NCI-H526 (cell line): Measurements from ENCODE around the gene SLC10A3.
A peak's percentile ranks its signal among the peaks of the same experiment; 100 is the strongest.

ENCODE experiments used
- DNase-seq, 2 experiments: peaks; one replicate each; lab custom pipeline; 2025; lab: John Stamatoyannopoulos, UW

The SLC10A3 gene

DNA sequence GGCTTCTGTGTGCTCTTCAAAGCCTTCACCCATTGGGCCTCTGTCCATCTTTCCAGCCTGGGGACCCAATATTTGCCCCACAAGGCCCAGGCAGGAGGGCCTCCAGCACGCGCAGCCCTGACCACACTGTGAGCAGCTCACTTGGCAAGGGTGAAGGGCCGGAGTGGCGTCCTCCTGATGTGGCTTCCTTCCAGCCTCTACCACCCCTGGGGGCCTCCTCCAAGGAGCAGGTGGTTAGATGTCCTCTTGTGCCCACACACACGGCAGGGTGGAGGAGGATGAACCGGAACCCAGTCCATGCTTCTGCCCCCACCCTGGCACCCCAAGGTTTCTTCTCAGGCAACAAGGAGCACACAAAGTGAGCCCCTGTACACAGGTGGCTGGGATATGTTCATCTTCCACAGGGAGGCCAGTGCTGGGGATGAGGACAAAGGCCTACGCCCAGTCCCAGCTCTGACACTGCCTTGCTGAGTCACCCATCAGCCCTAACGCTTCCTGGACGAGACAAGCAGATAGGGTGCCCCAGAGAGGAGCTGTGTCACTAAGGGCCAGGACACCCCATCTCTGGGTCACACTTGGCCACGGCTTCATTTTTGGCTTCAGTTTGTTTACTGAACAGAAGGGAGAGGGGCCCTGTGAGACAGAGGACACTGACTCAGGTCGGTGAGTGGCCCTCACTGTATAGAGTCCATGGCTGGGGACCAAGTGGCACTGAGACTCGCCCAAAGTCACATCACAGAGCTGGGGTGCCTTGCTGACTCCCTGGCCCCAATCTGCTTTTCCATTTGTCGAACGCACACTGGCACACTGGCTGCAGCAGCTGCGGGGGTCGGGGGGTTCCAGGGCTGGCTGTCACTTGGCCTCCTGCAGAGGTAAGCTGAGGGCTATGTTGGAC, 5.9 kb downstream of the SLC10A3 start:
- DNase-seq: no peak

DNA sequence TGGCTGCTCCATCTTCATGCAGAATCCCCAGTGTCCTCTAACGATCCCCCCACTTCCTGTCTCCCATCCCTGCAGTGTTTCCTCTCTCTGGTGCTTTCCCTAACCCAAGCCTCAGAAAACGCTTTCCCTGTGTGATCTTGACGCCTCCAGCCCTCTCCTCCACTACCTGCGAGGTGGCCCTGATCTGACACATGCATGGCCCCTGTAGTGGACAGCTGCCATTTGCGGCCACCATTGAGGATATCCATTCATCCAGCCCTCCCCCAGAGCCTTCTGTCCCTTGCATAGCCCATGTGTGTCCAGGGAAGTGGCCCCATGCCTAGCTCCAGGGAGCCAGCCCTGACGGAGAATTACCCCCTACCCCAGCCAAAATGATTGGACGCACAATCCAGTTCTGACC, 7.1 kb downstream of the SLC10A3 start:
- DNase-seq: no peak

DNA sequence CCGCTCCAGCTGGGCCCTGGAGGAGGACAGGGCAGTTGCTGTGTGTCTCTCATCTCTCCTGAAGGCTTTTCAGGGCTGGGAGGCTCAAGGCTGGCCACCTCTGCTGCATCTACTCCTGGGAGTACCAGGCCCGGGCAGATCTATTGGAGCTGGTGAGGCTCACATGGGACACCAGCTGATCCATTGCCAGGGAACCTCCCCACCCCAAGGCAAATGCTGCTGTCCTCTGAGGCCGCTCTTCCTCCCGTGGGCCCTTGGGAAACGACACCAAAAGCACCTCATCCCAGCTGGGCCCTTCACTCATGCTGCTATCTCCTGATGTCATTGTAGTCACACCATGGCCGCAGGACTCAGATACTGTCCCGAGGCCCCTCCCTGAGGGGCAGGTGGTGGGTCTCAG, 7.6 kb downstream of the SLC10A3 start:
- no peak for DNase-seq

DNA sequence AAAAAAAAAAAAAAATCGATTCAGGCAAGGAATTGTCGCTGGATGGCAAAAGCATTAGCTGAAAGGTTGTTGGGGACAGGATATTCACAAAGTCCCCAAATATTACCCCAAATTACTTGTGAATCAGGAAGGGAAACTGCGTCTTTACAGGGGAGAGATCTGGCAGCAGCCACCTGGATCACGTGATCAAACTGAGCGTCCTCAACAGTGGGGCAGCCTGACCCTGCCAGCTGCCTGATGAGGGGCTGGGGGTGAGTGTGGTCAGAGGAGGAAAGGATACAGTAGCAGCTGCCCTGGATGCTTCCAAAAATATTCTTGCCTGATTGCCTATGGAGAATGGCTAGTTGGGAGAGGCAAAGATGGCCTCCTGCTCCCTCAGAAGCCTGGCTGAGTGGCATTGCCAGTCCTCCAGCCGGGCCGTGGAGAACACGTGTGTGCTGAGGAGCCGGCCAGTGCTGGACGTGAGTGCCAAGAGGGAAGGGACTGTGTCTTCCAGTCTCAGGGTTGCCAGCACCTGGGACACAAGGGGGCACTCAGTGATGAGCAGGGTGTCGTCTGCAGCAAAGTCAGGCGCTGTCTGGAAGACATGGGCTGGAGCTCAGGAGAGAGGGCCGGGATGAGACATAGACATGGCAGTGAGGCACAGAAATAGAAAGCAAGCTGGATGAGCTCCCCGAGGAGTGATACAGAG, 8.4 kb downstream of the SLC10A3 start:
- no peak for DNase-seq

DNA sequence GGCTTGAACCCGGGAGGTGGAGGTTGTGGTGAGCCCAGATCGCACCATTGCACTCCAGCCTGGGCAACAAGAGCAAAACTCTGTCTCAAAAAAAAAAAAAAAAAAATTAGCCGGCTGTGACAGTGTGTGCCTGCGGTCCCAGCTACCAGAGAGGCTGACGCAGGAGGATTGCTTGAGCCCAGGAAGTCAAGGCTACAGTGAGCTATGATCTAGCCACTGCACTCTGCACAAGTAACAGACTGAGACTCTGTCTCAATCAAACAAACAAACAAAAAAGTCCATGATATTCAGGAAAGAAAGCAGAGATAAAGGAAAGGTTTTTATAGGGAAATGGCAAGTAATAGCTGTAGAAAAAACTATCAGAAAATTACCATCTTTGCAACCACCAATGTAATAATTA, 9.2 kb downstream of the SLC10A3 start:
- no peak for DNase-seq

DNA sequence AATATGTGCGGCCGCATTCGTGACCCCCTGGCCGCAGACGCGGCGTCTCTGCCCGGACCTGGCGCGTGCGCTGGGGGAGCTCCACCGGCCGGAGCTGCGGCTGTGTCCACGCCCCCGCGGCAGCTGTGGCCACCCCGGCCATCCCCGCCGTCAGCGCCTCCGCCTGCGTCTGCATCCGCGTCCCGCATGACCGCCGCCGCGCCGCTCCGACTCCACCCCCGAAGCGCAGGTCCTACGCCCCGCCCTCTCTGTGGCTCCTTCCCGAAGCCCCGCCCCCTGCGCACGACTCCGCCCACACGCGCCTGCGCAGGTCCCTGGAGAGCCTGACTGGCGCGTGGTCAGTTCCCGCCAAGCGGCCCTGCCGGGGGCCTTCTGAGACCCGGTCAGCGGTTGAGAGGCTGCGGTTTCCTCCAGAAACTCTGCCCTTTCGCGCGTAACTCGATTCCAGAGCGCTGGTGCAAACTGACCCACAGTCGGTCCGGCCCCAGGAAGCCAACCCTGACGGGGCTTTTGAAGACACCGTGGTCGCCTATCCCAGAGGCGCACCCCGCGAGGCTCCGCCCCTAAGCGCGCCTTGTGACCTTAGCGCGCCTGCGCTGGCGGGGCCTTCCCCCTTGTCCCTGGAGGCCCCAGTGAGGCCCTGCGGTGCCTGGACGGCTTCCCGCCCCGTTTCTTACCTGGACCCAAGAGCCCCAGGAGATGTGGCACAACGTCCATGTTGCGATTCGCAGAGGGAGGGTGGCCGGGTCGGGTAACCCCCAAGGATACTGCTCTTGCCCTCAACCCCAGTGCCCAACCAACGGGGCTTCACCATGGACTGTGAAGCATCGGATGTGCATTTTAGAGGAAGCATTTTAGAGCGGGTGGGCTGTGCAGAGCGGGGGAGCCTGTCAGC, 11.5 kb downstream of the SLC10A3 start, which contains the start of gene LAGE3:
Gene LAGE3 (minus strand): TSS at position 554 of the 895 bp plus-strand sequence. CDS start 366 bp downstream, at position 188.
- peak; percentile 89 to 98 for DNase-seq

DNA sequence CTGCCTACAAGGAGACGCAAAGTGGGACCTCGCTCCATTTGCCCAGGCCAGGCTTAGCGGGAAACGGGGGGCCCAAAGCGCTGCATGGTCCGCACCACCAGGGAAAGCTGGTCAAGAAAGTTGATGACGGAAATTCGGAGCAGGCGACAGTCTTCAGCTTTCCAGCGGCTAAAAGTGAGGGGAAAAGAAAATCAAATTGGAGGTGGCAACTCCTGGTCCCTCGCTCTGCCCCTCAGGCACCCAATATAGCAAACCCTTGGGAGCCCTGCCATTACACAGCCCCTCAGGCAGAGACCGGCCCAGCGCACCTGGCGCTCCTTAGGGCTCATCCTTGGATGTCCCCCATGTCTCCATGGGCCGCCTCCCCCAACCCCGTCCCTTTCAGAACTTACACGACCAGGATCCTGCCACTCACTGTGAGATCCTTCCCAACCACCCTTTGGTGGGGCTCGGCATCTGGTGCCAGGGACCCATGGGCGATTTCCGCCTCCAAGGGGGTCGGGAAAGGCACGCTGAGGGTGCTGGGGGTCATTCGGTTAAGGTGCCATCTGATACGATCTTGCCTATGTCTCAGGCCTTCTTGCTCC, 12.4 kb downstream of the SLC10A3 start:
- peak in 1 of 2 experiments; percentile 61 for DNase-seq

DNA sequence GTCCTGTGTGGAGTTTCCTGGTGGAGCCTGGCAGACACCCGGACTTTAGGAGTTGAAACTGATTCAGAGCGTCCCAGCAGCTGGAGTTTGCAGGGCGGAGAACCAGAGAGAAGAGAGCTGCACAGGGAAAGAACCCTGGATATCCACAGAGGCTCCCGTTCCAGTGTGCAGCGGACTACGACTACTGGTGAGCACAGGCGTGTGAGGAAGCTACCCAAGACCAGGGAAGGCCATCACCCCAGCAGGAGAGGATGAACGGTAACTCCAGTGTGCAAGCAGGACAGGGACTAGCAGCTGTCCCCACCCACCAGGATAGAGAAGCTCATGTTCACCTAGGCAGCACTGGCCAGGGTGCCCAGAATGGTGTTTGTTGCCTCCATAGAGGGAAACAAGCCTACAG, 13.6 kb downstream of the SLC10A3 start:
- peak; percentile 7 to 57 for DNase-seq

DNA sequence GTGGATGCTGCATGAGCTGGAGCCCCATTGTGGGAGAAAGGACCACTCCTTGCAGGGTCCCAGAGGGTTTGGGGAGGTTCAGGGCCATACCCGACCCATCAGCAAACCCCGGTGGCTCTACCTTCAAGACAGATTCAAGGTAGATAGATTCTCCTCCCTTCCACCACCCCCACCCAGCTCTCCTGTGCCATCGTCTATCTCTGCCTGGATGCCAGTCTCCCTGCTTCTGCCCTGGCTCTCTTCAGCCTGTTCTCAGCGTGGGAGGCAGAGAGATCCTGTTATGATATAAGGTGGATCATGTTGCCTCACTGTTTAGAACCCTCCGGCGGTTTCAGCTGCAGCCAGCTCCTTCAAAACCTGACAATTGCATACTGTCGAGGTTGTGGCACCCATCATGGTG, 16.7 kb downstream of the SLC10A3 start:
- no peak for DNase-seq

DNA sequence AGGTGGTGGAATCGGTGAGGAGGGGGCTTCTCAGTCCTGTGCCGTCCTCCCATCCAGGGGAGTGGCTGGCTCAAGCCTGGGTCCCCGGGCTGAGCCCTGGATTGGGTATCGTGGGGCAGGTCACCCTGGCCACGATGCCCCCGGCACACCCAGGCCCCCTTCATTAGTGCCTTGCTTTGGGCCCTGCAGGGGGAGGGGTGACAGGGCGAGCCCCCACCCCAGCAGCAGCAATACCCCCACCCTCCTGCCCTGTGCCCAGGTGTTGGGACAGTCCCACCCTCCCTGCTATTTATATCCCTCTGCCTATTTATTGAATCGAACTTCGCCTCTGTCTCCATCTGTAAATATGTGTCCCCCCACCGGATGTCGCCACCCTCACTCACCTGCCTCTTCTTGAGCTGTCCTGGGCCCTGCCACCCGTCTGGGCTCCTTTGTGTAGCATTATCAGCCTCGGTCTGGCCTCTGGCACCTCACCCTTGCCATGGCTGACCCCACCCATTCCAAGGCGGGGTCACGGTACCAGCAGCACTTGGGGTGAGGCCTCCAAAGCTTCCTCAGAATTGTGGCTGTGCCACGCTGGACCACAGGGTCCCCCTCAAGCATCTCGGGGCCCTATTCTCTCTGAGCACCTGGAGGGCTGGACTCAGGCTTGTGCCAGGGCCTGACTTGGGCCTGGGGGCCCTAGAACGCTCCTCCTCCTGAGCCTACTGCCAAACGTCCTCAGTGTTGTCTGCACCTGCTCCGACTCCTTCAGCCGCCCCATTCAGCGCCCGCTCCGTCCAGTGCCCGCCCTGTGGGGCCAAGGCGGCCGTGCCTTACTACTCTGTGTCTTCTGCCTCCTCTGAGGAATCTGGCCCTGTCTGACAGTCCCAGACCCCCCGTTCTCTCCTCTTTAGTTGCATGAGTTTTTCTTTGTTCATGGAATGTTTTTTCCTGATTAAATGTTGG, 17.5 kb downstream of the SLC10A3 start:
- DNase-seq: no peak

DNA sequence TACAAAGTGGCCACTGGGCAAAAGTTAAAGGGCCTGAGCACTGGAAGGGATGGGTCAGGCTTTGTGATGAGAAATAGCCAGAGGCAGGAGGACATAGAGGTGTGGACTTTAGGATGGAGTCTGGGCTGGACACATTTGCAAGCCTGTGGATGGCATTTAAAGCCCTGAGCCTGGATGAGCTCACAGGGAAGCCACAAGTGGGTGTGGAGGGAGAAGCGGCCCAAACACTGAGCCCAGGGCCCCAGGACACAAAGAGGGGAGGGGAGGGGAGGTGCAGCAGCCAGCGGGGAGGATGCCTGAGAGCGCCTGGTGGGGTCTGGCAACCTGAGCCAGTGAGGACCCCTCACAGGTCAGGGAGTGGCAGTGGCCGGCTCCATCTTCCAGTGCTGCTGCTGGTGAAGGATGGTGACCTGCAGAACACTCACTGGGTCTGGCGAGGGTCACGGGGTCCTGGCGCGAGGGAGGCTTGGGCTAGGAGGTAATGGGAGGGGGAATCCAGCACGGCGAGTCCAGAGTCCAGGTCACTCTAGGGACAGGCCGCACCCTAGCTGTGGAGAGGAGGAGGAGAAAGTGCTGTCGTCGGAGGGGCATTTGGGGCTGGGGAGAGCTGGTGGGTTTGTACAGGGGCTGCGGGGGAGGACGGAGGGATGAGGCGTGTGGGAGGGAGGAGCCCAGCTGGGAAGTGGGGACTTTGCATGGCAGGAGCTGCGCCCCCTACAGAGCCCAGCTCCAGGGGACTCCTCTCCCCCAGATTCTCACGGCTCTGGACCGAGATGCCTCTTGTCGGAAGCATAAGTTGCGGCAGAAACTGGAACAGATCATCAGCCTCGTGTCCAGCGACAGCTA, 18.4 kb downstream of the SLC10A3 start:
- DNase-seq: no peak

DNA sequence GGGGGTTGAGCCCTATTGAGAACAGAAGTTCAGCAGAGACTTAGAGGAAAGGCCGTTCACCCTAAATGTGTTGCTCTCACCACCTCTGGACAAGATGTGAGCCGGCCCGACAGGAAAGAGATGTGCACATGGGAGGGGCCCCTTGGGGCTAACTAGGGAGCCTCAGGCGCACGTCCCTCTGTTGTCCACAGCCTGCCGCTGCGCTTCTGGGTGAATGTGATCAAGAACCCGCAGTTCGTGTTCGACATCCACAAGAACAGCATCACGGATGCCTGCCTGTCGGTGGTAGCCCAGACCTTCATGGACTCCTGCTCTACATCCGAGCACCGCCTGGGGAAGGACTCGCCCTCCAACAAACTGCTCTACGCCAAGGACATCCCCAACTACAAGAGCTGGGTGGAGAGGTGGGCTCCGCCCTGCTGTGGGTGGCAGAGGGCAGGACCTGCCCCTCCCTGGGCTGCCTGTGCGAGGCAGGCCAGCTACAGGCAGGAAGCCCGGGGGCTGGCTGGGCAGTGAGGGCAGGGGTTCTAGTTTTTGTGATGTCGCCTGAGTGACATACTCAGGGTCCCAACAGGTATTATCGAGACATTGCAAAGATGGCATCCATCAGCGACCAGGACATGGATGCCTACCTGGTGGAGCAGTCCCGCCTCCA, 19.4 kb downstream of the SLC10A3 start:
- DNase-seq: no peak

DNA sequence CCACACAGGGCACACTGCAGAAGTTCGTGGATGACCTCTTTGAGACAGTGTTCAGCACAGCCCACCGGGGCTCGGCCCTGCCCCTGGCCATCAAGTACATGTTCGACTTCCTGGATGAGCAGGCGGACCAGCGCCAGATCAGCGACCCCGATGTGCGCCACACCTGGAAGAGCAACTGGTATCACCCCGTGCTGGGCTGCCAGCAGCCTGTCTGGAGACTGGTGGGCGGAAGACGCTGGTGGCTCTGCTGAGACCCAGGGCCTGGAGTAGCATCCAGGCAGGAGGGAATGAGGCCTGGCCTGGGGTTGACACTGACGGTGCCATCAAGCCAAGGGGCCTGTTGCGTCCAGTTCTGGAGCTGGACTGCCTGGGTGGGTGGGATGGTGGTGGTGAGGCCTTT, 20.0 kb downstream of the SLC10A3 start:
- no peak for DNase-seq

DNA sequence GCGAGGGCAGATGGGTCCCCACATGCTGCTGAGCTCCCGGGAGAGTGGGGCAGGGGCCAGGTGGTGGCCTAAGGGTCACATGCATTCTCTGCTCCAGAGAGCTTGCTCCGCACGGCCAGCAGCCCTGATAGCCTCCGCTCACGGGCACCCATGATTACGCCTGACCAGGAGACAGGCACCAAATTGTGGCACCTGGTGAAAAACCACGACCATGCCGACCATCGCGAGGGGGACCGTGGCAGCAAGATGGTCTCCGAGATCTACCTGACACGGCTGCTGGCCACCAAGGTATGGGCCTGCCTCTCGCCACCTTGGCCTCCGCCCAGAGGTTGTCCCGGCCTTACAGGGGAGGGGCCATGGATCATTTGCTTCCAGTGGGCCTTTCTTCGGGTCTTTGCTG, 20.5 kb downstream of the SLC10A3 start:
- DNase-seq: no peak

DNA sequence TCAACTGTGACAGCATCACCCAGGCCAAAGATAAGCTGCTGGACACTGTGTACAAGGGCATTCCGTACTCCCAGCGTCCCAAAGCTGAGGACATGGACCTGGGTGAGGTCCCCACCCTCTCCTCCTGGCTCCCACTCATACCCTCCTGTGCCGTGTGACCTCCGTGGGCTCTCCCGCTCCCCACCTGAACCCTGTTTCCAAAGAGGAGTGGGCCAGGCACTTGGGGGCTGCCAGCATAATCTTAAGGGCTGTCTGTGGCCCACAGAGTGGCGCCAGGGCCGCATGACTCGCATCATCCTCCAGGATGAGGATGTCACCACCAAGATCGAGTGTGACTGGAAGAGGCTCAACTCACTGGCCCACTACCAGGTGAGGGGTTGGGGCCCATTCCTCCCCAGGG, 21.3 kb downstream of the SLC10A3 start:
- DNase-seq: no peak

DNA sequence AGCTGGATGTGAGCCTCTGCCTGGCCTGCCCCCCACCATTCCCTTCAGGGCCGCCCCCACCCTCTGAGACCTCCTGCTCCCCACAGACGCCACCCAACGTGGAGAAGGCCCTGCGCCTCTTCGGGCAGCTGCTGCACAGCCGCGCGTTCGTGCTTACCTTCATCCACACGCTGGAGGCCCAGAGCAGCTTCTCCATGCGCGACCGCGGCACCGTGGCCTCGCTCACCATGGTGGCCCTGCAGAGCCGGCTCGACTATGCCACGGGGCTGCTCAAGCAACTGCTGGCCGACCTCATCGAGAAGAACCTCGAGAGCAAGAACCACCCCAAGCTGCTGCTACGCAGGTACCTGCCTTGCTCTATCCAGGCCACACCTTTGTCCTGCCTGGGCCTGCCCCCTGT, 22.2 kb downstream of the SLC10A3 start:
- DNase-seq: no peak

DNA sequence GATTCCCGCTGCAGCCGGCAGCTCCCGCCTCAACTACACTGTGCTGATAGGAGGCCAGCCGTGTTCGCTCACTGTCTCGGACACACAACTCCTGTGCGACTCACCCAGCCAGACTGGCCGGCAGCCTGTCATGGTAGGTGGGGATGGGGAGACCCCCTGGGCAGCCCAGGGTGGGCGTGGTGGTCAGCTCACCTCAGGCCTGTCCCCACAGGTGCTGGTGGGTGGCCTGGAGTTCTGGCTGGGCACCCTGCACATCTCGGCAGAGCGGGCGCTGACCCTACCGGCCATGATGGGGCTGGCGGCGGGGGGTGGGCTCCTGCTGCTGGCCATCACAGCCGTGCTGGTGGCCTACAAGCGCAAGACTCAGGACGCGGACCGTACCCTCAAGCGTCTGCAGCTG, 22.9 kb downstream of the SLC10A3 start:
- DNase-seq: no peak

DNA sequence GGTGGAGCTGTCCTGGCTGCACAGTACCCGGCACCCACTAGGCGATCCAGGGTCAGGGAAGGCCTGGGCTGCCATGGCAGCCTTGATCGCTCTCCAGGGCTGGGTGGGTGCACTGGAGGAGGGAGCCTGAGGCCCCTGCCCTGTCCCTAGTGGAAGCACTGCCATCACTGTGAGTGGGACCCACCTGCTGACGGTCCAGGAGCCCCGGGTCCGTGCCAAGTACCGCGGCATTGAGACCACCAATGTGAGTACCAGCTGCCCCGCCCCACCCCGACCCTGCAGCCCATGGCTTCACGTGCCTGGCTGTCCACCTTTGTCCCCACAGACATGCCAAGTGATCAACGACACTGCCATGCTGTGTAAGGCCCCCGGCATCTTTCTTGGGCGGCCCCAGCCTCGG, 23.5 kb downstream of the SLC10A3 start:
- DNase-seq: no peak

DNA sequence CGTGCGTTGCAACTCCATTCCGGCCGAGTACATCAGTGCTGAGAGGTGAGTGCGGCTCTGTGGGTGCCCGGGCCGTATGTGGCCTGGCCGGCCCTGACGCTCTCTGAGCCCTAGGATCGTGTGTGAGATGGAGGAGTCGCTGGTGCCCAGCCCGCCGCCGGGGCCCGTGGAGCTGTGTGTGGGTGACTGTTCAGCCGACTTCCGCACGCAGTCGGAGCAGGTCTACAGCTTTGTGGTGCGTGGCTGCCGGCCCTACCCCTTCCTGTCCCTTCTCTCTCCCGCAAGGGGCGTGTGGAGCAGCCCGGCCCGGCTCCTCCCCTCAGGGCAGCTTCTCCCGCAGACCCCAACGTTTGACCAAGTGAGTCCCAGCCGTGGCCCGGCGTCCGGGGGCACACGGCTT, 24.4 kb downstream of the SLC10A3 start:
- no peak for DNase-seq
